GM21529 (cell line): ENCODE data around the gene TMEM44.
A peak's percentile ranks its signal among the peaks of the same experiment; 100 is the strongest.
"Not testable (repeated sequence)": the region's sequence is repeated elsewhere in the genome, so short reads cannot be mapped to it uniquely, and the experiment has no call there.

Experiments used
- ATAC-seq: cut with Tn5 transposase; IDR thresholded peaks from one replicate; pipeline ENCODE4 v1.9.1; 2021; ENCODE audit not compliant: unreplicated experiment

TMEM44 gene

GRCh38 chr3:194642769-194643168, 9.6 kb upstream of the TMEM44 start:
- ATAC-seq, result no peak

- ATAC-seq, result no peak
These were observed 7.6 kb upstream of the TMEM44 start for GRCh38 chr3:194640829-194641228.

- ATAC-seq, result no peak
These were observed 5.9 kb upstream of the TMEM44 start for GRCh38 chr3:194638991-194639605.

- ATAC-seq, result no peak
These were observed 4.6 kb upstream of the TMEM44 start for GRCh38 chr3:194637541-194638400.

GRCh38 chr3:194637066-194637465, 3.8 kb upstream of the TMEM44 start:
- no peak for ATAC-seq

DNA sequence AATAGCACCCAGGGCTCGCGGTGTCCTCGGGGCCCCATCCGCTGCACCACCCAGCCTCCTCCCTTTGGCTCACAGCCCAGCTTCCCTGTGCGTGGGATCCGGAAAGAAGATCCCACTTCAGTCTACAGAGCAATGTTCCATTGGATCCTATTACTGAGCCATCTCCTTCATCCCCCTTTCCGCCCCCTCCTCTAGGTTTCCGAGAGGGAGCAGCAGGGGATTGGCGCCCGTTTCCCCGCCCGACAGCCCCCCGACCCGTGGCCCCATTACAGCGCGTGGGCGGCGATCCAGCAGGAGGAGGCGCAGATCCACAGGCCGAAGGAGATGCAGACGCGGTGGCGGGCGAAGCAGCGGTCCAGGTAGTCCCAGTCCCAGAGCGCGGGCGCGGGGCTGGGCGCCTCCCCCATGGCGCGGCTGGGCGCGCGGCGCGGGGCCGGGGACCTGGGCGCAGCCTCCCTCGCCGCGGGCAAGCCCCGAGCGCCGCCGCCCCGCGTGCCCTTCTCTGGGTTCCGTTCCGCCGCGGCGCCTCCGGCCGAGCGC, 340 bp downstream of the TMEM44 start:
- peak; percentile 60 for ATAC-seq

- no peak for ATAC-seq
These were observed 902 bp downstream of the TMEM44 start for GRCh38 chr3:194632226-194632808.

DNA sequence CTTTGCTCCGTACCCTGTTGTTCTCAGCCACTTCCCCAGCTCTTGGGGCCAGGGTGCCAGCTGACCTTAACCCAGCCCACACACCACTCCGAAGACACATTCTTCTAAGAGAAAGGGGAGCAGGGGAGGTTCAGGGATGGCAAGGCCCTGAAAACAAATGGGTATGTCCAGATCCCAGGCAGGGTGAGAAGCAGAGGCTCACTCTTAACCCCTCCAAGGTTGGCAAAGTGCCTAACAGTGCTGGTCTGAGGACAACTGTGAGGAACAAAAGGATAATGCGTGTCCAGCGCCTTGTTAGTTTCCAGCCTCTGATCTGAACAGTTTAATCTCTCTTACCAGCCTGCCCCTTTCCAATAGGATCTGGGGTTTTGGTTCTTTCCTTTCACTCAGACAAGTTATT, 1.5 kb downstream of the TMEM44 start:
- ATAC-seq, result no peak

- ATAC-seq, result not testable (repeated sequence)
These were observed 2.5 kb downstream of the TMEM44 start for GRCh38 chr3:194630681-194631080.

GRCh38 chr3:194624956-194625355, 8.3 kb downstream of the TMEM44 start:
- no peak for ATAC-seq

DNA sequence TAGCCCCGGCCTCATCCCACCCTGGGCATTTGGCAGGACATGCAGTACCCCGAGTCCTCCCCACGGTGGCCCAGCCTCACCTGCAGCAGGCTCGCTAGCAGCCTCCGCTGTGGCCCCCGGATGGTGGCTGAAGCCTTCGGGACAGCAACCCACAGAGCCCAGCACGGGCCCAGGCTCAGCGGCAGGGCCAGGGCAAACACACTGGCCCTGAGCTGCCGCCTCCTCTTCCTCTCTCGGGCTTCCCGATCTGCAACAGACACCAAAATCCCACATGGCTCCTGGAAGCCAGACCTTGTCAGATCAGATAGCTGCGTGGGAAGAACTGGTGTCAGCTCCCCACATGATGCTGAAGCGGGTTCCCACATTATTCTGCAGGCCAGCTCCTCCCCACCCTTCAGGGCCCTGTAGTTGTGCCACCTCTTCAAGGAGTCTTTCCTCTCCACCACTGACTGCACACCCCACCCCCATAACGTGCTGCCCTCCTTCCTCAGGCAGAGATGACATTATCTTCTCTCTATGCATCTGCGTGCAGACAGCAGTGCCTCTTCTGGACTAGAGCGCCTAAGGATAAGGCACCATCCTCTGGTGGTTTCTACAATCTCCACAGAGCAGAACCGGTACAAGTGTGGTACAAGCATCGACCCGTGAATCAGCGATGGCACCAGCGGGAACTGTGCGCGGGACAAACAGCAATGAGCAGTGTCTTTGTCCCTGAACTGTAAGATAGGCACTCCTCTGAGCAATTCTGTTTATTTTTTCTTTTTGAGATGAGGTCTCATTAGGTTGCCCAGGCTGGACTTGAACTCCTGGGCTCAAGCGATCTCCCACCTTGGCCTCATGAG, 9.5 kb downstream of the TMEM44 start:
- no peak for ATAC-seq

- ATAC-seq, result no peak
These were observed 10.4 kb downstream of the TMEM44 start for GRCh38 chr3:194622621-194623340.

- no peak for ATAC-seq
These were observed 11.3 kb downstream of the TMEM44 start for GRCh38 chr3:194621947-194622346.

- ATAC-seq, result no peak
These were observed 13.0 kb downstream of the TMEM44 start for GRCh38 chr3:194620196-194620595.

DNA sequence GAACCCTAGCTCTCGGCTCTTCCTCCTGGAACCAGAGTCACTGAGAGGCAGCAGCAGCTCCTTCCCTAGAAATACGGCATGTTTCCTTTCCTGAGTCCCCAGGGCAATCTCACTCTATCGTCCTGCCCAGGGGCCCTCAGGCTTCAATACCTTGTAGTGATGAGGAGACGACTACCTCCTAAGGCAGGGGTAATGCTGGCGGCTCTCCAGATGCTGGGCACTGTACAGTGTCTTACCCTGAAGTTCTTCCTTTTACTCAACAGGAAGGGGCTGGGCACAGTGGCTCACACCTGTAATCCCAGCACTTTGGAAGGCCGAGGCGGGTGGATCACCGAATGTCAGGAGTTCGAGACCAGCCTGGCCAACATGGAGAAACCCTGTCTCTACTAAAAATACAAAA, 13.5 kb downstream of the TMEM44 start:
- ATAC-seq, result no peak

GRCh38 chr3:194618858-194619608, 14.2 kb downstream of the TMEM44 start:
- no peak for ATAC-seq

GRCh38 chr3:194617827-194618226, 15.4 kb downstream of the TMEM44 start:
- peak; percentile 55 for ATAC-seq

- ATAC-seq, result no peak
These were observed 16.0 kb downstream of the TMEM44 start for GRCh38 chr3:194617143-194617671.

GRCh38 chr3:194615226-194615625, 18.0 kb downstream of the TMEM44 start:
- ATAC-seq, result no peak
